Osteoblast (primary cell): Measurements from ENCODE around the gene LRRC74A. TPM values are rescaled to one million over a fixed set of nuclear protein-coding genes. Genes with fewer than 3 reads are reported as not detected.
A peak's percentile ranks its signal among the peaks of the same experiment; 100 is the strongest.

ENCODE experiments used
- DNase-seq: peaks from one replicate; pipeline ENCODE4 v3.0.0; 2011; ENCODE audit warnings: low spot score, mixed read lengths; ENCODE audit not compliant: insufficient read length; ENCODE audit errors: missing footprints
- H2AFZ ChIP-seq: 2 replicates; pipeline ENCODE4 v1.6.0; 2011; ENCODE audit warnings: mild to moderate bottlenecking, low read length
- H3K27ac ChIP-seq: 2 replicates; pipeline ENCODE4 v1.5.1; 2011; ENCODE audit warnings: mild to moderate bottlenecking, low read depth, low read length, moderate library complexity
- H3K27me3 ChIP-seq: 2 replicates; pipeline ENCODE4 v1.6.0; 2012; ENCODE audit warnings: mild to moderate bottlenecking, control low read depth, inconsistent platforms, low read length, moderate library complexity; ENCODE audit not compliant: insufficient read depth
- H3K36me3 ChIP-seq: 2 replicates; pipeline ENCODE4 v1.5.1; 2011; ENCODE audit warnings: mild to moderate bottlenecking, low read length, control low read depth, moderate library complexity; ENCODE audit not compliant: insufficient read depth
- H3K4me1 ChIP-seq: 2 replicates; pipeline ENCODE4 v1.5.1; 2011; ENCODE audit warnings: mild to moderate bottlenecking, low read length, control low read depth, moderate library complexity; ENCODE audit not compliant: insufficient read depth
- H3K4me2 ChIP-seq: 2 replicates; pipeline ENCODE4 v1.6.0; 2011; ENCODE audit warnings: mild to moderate bottlenecking, low read length; ENCODE audit not compliant: insufficient read depth
- H3K4me3 ChIP-seq: fragments of 200-600 bp; sonication (generic); 3 replicates; pipeline ENCODE4 v1.5.1; 2012; ENCODE audit warnings: mild to moderate bottlenecking, low read length, inconsistent platforms; ENCODE audit not compliant: insufficient read depth
- H3K79me2 ChIP-seq: 2 replicates; pipeline ENCODE4 v1.6.0; 2012; ENCODE audit warnings: mild to moderate bottlenecking, low read length, control low read depth, inconsistent platforms; ENCODE audit not compliant: insufficient read depth
- H3K9me3 ChIP-seq: 2 replicates; pipeline ENCODE4 v1.5.1; 2011; ENCODE audit warnings: low read depth, low read length, control low read depth
- H4K20me1 ChIP-seq: 2 replicates; pipeline ENCODE4 v1.6.0; 2012; ENCODE audit warnings: mild to moderate bottlenecking, low read length, control low read depth; ENCODE audit not compliant: insufficient read depth
- total RNA-seq: library from RNA; depleted of rRNA; stranded (reverse); fragments of >200 nt; gene quantifications from 2 replicates; pipeline ENCODE4 v1.2.3, GENCODE V29; 2012
- TF ChIP-seq, protein P1 (sequence below): IDR thresholded peaks from 2 replicates; pipeline ENCODE4 v1.5.1; 2011; ENCODE audit warnings: mild to moderate bottlenecking, low read depth, low read length, moderate library complexity; ENCODE audit errors: extremely low read depth

Gene LRRC74A
- total RNA-seq, 1 donor: not detected

DNA sequence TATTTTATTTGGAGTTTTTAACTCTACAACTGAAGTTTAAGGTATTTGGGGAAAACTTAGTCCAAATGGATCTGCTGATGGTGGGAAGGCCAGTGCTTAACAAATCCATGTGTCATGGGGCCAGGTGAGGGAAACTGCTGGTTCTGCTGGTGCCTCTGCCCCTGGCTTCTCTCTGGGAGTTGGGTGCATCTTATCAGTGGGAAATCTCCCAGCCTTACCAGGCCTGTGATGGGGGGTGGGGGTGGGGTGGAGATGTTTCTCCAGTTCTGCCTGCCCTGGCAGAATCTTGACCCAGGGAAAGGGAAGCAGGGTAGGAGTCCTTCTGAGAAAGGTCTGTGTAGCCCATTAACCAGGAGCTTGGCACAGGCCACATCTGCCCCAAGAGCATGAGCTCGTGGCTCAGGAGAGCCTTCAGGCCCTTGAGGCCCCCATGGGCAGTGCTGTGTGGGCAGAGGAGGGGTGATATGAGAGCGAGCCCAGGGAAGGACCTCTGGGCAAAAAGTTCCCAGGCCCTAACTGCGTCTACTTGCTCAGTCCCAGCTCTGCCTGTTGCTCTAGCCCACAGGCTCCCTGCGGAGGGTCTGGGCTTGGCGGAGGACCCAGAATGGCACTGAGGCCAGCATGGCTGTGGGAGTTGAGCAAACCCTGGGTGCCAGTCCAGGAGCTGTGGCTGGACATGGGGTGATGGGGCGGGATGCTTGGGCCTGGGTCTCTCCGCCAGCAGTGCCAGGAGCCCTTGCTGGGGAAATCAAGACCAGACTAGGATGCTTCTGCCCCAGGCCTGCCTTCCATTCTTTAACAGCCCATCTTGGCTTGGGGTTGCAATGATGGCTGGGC, 46.8 kb upstream of the LRRC74A start:
- Histone ChIP-seq H3K4me1 (peaks cover 16% of the 10 kb centered on the region), H3K27ac (no peak overlapping the region), H3K4me3 (no peak overlapping the region), H3K4me2 (no peak overlapping the region), H3K9me3 (no peaks in the 10 kb centered on the region), H3K27me3 (no peaks in the 10 kb centered on the region), H2AFZ (no peak overlapping the region), H3K79me2 (no peaks in the 10 kb centered on the region), H4K20me1 (no peaks in the 10 kb centered on the region), H3K36me3 (no peaks in the 10 kb centered on the region)
- no peak for DNase-seq
- TF ChIP-seq, protein P1, sequence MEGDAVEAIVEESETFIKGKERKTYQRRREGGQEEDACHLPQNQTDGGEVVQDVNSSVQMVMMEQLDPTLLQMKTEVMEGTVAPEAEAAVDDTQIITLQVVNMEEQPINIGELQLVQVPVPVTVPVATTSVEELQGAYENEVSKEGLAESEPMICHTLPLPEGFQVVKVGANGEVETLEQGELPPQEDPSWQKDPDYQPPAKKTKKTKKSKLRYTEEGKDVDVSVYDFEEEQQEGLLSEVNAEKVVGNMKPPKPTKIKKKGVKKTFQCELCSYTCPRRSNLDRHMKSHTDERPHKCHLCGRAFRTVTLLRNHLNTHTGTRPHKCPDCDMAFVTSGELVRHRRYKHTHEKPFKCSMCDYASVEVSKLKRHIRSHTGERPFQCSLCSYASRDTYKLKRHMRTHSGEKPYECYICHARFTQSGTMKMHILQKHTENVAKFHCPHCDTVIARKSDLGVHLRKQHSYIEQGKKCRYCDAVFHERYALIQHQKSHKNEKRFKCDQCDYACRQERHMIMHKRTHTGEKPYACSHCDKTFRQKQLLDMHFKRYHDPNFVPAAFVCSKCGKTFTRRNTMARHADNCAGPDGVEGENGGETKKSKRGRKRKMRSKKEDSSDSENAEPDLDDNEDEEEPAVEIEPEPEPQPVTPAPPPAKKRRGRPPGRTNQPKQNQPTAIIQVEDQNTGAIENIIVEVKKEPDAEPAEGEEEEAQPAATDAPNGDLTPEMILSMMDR: no peak

DNA sequence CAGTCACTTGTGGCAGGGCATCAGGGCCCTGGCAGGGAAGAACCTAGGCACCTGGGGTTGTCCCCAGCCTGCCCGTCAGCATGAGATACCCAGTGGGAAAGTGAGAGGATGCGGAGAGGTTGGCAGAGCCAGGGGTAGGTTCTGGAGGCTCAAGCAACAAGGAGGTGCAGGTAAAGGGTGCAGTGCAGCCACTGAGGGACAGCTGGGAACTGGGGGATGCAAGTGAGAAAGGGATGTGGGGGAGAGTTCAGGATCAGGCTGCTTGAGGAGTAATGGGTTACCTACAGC, 46.2 kb upstream of the LRRC74A start:
- Histone ChIP-seq H3K36me3 (no peaks in the 10 kb centered on the region), H2AFZ (no peak overlapping the region)
- TF ChIP-seq, protein P1: no peak

DNA sequence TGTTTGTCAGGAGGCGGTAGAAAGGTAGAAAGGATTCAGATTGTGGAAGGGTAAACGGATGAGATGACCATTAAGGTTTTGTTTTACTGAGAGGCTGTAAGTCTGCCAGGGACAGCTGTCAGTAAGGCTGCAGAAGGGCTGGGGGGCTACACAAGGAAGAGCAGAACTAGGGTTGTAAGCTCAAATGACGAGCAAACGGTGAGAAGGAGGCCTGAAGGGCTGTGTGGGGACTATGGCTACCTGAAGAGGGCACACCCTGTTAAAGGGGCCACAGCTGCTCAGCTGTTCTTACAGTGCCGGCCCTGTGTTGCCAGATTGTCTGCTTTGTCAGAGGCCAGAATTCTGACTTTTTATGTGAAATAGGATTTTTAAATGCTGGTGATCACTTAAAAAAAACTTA, 45.8 kb upstream of the LRRC74A start:
- no peaks in the 10 kb centered on the region for H3K79me2 ChIP-seq
- H3K27ac ChIP-seq: no peak overlapping the region
- no peaks in the 10 kb centered on the region for H3K27me3 ChIP-seq
- no peaks in the 10 kb centered on the region for H3K36me3 ChIP-seq
- no peaks in the 10 kb centered on the region for H4K20me1 ChIP-seq
- TF ChIP-seq, protein P1: no peak
- peaks cover 16% of the 10 kb centered on the region for H3K4me1 ChIP-seq
- H2AFZ ChIP-seq: no peak overlapping the region
- peak; percentile 63 for DNase-seq
- no peaks in the 10 kb centered on the region for H3K9me3 ChIP-seq
- no peak overlapping the region for H3K4me2 ChIP-seq
- no peak overlapping the region for H3K4me3 ChIP-seq

More for the DNA sequence above, 46.2 kb upstream of the LRRC74A start:
- H3K9me3 ChIP-seq: no peaks in the 10 kb centered on the region
- H3K4me2 ChIP-seq: no peak overlapping the region
- H3K4me3 ChIP-seq: no peak overlapping the region
- H4K20me1 ChIP-seq: no peaks in the 10 kb centered on the region
- peaks cover 16% of the 10 kb centered on the region for H3K4me1 ChIP-seq
- H3K79me2 ChIP-seq: no peaks in the 10 kb centered on the region
- H3K27ac ChIP-seq: no peak overlapping the region
- DNase-seq: peak; percentile 41
- no peaks in the 10 kb centered on the region for H3K27me3 ChIP-seq

DNA sequence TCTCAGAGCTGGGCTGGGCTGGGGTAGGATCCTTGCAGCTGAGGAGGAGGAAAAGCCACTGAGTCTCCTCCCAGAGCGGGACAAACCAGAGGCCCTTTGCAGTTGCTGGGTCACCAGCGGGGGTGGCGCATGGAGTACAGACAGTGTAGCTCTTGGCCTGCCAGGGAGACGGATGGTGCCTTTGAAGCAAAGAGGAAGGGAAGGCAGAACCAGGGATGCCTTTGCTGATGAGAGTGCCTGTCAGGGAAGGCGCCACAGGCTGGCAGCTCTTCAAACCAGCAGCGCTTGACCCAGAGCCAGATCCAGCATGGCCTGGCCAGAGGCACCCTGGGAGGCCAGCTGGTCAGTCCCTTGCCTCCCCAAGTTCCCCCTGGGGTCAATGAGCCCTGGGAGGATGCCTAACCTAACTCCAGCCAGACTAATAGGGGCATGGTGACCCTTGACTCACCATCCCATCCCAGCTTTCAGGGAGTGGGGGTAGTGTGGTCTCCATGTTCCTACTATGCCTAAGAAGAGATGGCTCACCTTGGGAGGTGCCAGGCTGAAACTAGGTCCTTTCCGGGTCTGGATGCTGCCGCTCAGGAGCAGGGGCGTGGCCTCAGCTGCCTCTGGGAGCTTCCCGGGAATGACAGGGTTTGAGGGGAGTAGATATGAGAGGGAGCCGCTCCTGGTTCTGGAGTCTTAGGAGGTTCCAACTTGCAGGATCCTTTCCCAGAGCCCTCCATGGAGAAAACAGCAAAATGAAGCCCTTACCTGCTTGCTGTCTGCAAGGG, 45.1 kb upstream of the LRRC74A start:
- Histone ChIP-seq H2AFZ (no peak overlapping the region), H3K9me3 (no peaks in the 10 kb centered on the region), H3K27ac (no peak overlapping the region), H3K36me3 (no peaks in the 10 kb centered on the region), H3K4me1 (peaks cover 16% of the 10 kb centered on the region), H3K27me3 (no peaks in the 10 kb centered on the region), H3K4me3 (no peak overlapping the region), H3K4me2 (no peak overlapping the region), H4K20me1 (no peaks in the 10 kb centered on the region), H3K79me2 (no peaks in the 10 kb centered on the region)
- TF ChIP-seq, protein P1: no peak
- DNase-seq: peak; percentile 74
